HS-27A (cell line): ENCODE data around the gene DGLUCY.
"Not testable (repeated sequence)": the region's sequence is repeated elsewhere in the genome, so short reads cannot be mapped to it uniquely, and the experiment has no call there.

Experiments
- DNase-seq: peaks from one replicate; pipeline ENCODE4 v3.0.0-alpha.2; 2012; ENCODE audit warnings: low read depth, missing footprints

The DGLUCY gene

GRCh38 chr14:91207008-91207407, 93.1 kb downstream of the DGLUCY start:
- no peak for DNase-seq

GRCh38 chr14:91211017-91211416, 97.1 kb downstream of the DGLUCY start:
- no peak for DNase-seq

GRCh38 chr14:91214306-91214705, 100.4 kb downstream of the DGLUCY start:
- DNase-seq: no peak

- DNase-seq: no peak
These were observed 101.5 kb downstream of the DGLUCY start for GRCh38 chr14:91215381-91215780.

- DNase-seq: no peak
These were observed 102.9 kb downstream of the DGLUCY start for GRCh38 chr14:91216731-91217226.

GRCh38 chr14:91218014-91218413, 104.1 kb downstream of the DGLUCY start:
- no peak for DNase-seq

- no peak for DNase-seq
These were observed 105.9 kb downstream of the DGLUCY start for GRCh38 chr14:91219517-91220389.

GRCh38 chr14:91220581-91221000, 106.7 kb downstream of the DGLUCY start:
- no peak for DNase-seq

- no peak for DNase-seq
These were observed 107.4 kb downstream of the DGLUCY start for GRCh38 chr14:91221270-91221669.

- no peak for DNase-seq
These were observed 109.3 kb downstream of the DGLUCY start for GRCh38 chr14:91223028-91223783.

- no peak for DNase-seq
These were observed 111.2 kb downstream of the DGLUCY start for GRCh38 chr14:91225025-91225424.

- not testable (repeated sequence) for DNase-seq
These were observed 112.5 kb downstream of the DGLUCY start for GRCh38 chr14:91226360-91226759.

GRCh38 chr14:91227183-91227628, 113.3 kb downstream of the DGLUCY start:
- DNase-seq: no peak

- no peak for DNase-seq
These were observed 114.5 kb downstream of the DGLUCY start for GRCh38 chr14:91228112-91229004.

GRCh38 chr14:91229005-91229382, 115.1 kb downstream of the DGLUCY start:
- DNase-seq: no peak

- DNase-seq: no peak
These were observed 115.9 kb downstream of the DGLUCY start for GRCh38 chr14:91229743-91230200.

GRCh38 chr14:91230397-91231035, 116.6 kb downstream of the DGLUCY start:
- no peak for DNase-seq

GRCh38 chr14:91231446-91231845, 117.6 kb downstream of the DGLUCY start:
- no peak for DNase-seq

- DNase-seq: no peak
These were observed 118.2 kb downstream of the DGLUCY start for GRCh38 chr14:91232052-91232451.

GRCh38 chr14:91232603-91233002, 118.7 kb downstream of the DGLUCY start:
- DNase-seq: no peak
